Esophagus squamous epithelium (tissue), 4 donors: ENCODE measurements around the gene ZNF606.

Experiments used
- POLR2A ChIP-seq, 4 donors: fragments of 450-650 bp; IDR thresholded peaks; one replicate each; pipeline ENCODE4 v1.6.1; 2017; ENCODE audit warnings: antibody characterized with exemption in 4 of 4, mild to moderate bottlenecking in 4 of 4, moderate library complexity in 3 of 4
- TF ChIP-seq, protein P1 (sequence below), 6 experiments: fragments of 450-650 bp in 4 of 6; fragments of 200-600 bp in 2 of 6; sonication (generic) in 2 of 6; IDR thresholded peaks; one replicate each; pipeline ENCODE4 v1.5.1; 2016 to 2019; ENCODE audit warnings: antibody characterized with exemption in 6 of 6, mild to moderate bottlenecking in 4 of 6, moderate library complexity in 4 of 6

GRCh38 chr19:58045411-58046050 is 42.9 kb upstream of the ZNF606 start:
- TF ChIP-seq POLR2A (IDR thresholded peaks at IDR 0.05): no peak
- TF ChIP-seq, protein P1, sequence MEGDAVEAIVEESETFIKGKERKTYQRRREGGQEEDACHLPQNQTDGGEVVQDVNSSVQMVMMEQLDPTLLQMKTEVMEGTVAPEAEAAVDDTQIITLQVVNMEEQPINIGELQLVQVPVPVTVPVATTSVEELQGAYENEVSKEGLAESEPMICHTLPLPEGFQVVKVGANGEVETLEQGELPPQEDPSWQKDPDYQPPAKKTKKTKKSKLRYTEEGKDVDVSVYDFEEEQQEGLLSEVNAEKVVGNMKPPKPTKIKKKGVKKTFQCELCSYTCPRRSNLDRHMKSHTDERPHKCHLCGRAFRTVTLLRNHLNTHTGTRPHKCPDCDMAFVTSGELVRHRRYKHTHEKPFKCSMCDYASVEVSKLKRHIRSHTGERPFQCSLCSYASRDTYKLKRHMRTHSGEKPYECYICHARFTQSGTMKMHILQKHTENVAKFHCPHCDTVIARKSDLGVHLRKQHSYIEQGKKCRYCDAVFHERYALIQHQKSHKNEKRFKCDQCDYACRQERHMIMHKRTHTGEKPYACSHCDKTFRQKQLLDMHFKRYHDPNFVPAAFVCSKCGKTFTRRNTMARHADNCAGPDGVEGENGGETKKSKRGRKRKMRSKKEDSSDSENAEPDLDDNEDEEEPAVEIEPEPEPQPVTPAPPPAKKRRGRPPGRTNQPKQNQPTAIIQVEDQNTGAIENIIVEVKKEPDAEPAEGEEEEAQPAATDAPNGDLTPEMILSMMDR (IDR thresholded peaks at IDR 0.05): no peak
